HG02642 (cell line): Measurements from ENCODE around the gene TCF19.

Experiments
- ATAC-seq: cut with Tn5 transposase; IDR thresholded peaks from one replicate; pipeline ENCODE4 v1.9.1; 2021; ENCODE audit warnings: mild to moderate bottlenecking; ENCODE audit not compliant: unreplicated experiment, poor library complexity

The TCF19 gene

DNA sequence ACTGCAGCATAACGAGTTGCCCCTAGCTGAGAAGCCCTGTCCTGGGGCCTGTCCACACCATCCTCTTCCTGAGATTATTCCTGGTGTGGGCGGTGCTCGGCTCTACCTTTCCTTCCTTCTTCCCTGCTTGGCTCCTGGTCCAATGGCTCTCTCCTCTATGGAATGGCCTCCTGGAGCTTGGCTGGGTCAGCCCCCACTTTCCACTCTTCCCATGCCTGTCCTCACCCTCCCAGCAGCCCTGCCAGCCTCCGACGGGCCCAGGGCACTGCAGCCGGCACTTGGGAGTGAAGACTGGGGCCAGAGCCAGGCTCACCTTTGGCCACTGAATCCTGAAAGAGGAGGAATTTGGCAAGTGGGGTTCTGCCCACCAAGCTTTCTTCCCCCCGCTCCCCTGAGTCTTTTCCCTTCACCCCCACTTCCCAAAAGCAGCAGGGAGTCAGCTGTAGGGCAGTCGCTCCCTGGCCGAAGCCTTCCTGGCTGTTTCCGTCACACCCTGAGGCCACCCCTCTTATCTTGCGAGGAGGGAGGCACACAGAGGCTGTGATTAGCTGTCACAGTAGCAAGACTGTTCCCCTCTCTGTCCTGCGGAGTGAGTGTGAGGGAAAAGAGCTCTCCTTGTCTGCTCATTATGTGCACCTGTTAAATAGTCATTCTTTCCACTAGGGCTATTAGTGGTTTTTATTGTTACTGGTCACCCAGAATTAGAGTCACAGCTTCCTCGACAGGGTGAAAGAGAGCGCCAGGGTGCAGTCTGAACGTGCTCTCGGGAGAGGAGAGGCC, 31.8 kb upstream of the TCF19 start:
- no peak for ATAC-seq

GRCh38 chr6:31128093-31128676, 30.2 kb upstream of the TCF19 start:
- ATAC-seq, result no peak

DNA sequence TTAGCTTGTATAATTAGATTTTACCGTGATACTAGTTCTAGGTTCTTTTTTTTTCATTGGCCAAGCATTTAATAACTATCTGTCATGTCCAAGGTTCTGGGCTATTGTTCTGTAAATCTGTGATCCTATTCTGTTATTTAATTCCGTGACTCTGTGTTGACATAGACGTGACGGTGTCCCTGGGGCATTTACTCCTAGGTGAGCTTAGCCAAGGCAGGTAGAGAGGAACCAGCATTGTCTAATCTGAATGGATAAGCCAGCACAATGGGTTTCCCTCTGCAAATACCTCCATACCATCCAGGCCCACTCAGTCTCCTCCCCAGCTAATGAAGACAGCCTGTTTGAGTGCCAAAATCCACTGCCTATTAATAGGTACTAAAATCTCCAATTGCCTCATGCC, 29.3 kb upstream of the TCF19 start:
- no peak for ATAC-seq

DNA sequence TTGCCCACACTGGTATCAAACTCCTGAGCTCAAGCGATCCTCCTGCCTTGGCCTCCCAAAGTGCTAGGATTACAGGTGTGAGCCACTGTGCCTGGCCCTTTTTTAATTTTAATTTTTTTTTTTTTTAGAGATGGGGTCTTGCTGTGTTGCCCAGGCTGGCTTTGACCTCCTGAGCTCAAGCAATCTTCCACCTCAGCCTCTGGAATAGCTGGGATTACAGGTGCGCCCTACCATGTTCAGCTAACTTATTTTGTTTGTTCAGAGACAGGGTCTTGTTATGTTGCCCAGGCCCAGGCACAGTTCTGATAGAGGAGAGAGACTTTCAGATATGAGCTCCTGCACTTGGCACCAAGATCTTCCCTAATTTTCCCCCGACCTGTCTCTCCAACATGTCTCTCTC, 27.6 kb upstream of the TCF19 start:
- no peak for ATAC-seq

GRCh38 chr6:31131595-31131994, 26.8 kb upstream of the TCF19 start:
- ATAC-seq, result no peak

DNA sequence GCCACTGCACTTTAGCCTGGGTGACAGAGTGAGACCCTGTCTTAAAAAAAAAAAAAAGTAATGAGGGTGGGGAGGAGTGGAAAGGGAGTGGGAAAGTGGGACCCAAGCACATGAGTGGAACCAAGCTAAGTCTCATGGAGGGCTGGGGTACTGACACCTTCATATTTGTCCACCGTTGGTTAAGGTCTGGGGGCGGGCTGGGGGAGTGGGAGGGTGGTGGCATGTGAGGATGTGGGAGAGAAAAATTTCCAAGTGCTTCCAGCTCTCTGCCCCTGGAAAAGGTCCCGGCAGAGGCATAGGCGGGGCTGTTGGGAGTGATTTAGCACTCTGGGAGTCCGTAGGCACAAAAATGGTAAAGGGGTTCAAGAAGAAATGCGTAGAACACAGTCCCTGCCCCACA, 25.6 kb upstream of the TCF19 start:
- no peak for ATAC-seq

GRCh38 chr6:31135710-31136109, 22.7 kb upstream of the TCF19 start:
- ATAC-seq, result no peak

GRCh38 chr6:31138982-31139381, 19.4 kb upstream of the TCF19 start, which contains the start of gene PSORS1C2:
TSS of gene PSORS1C2 (minus strand) at chr6:31139066. CDS start at chr6:31139026, 40 bp downstream.
- no peak for ATAC-seq

DNA sequence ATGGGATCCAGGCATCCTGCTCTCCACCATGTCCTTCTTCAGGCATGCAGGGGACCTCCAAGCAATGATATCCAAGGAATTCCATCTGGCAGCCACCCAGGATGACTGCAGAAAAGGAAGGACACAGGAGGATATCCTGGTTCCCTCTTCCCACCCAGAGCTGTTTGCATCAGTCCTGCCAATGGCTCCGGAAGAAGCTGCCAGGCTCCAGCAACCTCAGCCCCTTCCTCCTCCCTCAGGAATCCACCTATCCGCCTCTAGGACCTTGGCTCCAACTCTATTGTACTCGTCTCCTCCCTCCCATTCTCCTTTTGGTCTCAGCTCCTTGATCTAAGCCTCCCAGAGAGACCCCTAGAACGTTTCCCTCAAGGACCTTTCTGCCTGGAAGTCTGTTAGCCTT, 18.8 kb upstream of the TCF19 start:
- no peak for ATAC-seq

DNA sequence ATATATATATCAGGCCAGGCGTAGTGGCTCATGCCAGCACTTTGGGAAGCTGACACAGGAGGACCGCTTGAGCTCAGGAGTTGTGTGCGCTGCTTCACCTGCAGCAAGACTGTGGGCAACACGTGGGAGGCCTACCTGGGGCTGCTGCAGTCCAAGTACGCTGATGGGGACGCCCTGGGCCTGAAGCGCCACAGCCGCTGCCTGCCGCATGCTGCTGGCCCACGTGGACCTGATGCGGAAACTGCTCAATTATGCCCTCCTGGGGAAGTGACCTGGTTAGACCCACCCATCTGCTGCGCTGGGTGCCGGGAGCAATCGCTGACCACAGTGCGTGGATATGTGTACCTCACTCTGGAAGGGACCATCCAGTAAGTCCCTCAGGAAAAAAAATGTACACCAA, 17.7 kb upstream of the TCF19 start:
- no peak for ATAC-seq

- no peak for ATAC-seq
These were observed 16.0 kb upstream of the TCF19 start for GRCh38 chr6:31142361-31142761.

- ATAC-seq, result no peak
These were observed 15.2 kb upstream of the TCF19 start for GRCh38 chr6:31143148-31143547.

DNA sequence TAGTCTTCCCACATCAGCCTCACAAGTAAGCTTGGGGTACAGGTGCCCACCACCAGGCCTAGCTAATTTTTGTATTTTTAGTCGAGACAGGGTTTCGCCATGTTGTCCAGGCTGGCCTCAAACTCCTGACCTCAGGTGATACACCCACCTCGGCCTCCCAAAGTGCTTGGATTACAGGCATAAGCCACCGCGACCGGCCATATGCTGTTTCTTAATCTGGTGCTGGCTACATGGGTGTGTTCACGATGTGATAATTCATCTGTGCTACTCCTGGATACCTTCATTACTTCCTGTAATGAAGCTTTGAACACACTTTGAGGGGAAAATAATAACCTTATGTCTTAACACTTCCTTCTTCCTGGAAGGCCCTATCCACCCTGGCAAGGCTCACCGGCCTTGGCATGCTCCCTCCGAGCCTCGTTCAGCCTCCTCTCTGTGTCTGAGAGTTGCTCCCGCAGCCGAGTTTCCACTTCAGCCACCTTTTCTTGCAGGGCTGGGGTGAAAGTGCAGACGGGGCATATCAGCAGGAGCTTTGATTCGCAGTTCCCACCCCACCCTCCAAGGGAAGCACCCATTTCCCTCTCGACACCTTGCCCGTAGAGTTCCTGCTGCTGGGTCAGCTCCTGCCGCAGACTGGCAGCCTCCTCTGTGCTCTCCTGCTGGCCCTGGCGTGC, 14.0 kb upstream of the TCF19 start:
- no peak for ATAC-seq

DNA sequence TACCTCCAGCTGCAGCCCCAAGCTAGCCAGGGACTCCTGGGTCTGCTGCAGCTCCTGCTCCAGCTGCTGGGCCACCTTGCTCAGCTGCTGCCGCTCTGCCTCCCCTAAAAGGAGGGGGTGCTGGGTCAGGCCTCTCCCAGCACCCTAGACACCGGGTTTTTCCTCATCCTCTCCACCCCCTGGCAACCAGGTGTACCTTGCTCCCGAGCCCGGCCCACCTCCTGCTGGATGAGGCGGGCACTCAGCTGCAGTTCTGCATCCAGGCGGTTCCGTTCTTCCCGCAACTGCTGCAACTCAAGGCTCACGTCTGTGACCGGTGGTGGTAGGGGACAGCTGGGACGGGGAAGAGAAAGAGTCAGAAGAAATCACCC, 13.4 kb upstream of the TCF19 start:
- no peak for ATAC-seq

DNA sequence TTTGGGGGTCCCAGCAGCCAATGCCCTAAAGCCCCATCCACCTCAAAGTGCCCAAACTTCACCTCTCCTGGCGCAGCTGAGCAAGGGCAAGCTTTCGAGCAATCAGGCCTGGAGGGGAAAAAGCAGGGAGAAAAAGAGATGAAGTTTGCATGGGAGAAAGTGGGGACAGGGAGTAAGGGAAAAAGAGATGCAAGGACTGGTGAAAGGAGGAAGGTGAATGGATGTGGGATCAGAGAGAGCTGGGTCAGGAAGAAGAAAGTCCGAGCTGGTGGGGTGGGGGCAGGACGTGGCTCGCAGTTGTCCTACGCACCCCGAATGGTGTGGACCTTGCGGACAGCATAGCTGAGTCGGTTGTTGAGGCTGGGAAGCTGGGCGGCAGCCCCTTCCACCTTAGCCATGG, 13.0 kb upstream of the TCF19 start:
- ATAC-seq, result no peak

GRCh38 chr6:31149827-31150447, 8.5 kb upstream of the TCF19 start:
- no peak for ATAC-seq

DNA sequence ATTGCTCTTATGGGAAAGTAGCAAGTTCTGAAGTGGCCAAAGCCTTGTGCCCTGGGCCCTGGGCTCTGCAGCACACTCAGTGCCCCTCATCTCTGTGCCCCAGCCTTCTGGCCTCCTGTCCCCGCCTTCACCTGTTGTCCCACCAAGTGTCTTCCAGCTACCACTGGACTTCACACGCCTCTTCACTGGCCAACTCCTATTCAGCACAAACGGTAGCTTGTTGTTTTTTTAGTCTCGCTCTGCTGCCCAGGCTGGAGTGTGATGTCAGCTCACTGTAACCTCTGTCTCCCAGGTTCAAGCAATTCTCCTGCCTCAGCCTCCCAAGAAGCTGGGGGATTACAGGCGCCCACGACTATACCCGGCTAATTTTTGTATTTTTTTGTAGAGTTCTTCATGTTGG, 5.6 kb upstream of the TCF19 start:
- ATAC-seq, result no peak

GRCh38 chr6:31154436-31154835, 4.0 kb upstream of the TCF19 start:
- no peak for ATAC-seq

DNA sequence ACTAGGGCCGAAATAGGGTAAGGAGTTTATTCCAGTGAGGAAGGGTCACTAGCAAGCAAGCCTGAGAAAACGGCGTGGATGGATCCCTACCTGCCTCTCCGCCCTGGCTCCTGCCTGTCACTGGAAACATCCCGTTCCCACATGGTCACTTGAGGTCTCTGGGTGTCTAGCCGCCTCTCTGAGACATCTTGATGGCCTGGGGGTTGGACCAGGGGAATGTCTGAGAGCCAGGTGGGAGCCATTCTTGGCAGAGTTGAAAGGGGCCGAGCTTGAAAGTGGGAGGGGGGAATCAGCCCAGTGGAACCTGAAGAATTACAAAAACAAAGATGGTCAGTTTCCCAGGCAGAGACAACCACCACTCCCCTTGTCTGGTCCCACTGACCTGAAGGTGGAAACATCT, 1.7 kb upstream of the TCF19 start:
- no peak for ATAC-seq

DNA sequence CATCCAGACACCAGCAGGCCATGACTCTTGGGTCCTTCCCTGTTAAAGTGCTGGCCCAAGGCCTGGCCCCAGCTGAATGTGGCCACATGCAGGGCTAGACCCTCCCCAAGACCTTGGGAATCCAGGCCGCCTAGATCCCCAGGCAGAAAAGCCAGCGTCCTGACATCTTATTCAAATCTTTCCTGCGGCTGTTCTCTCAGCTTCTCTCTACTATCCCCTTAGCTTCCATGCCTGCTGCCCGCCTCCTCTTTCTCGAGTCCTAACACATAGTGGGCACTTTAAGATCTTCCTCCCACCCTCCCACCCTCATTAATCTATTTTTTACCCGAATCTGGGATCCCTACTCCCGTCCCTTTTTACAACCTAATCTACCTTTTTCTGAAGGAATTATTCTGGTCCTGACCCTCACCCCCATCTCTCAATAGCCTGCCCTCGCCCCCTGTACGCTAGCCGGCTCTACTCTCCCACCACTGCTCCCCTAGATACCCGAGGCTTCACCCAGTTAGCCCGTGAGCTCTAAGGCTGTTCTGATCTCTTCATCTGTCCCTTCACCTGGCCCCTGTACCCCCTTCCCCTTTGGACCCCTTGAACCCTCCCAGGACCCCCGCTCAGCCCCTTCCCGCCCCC, 763 bp upstream of the TCF19 start, which contains the start of gene CCHCR1:
CCHCR1 (minus strand) TSS at position 290 of the 627 bp plus-strand sequence; CDS start at position 88, 202 bp downstream.
- no peak for ATAC-seq
